OCI-LY7 (cell line): ENCODE measurements around the gene MCOLN3. TPM values are rescaled to one million over a fixed set of nuclear protein-coding genes. Genes with fewer than 3 reads are reported as not detected.
A peak's percentile ranks its signal among the peaks of the same experiment; 100 is the strongest.

Source experiments
- BruUV-seq: library from RNA; stranded (reverse); fragments of 400-500 nt; replicated peaks from 2 replicates; lab custom pipeline; 2021; lab: Mats Ljungman, UMichigan
- CTCF ChIA-PET: fragments of 300-600 bp; sonication (Branson Sonifier 250); formaldehyde crosslinking; loops from one replicate; lab custom pipeline; 2022; ENCODE audit warnings: antibody characterized with exemption; ENCODE audit not compliant: unreplicated experiment; lab: Charles Lee
- POLR2A ChIA-PET: fragments of 300-600 bp; sonication (Branson Sonifier 250); formaldehyde crosslinking; loops from one replicate; lab custom pipeline; 2022; ENCODE audit warnings: antibody characterized with exemption; lab: Charles Lee
- DNase-seq: peaks from one replicate; pipeline ENCODE4 v3.0.0-alpha.2; 2015; ENCODE audit warnings: low spot score
- H2AFZ ChIP-seq: fragments of 200-600 bp; sonication (generic), shearing (Covaris generic); 2 replicates; pipeline ENCODE4 v1.6.1; 2014; ENCODE audit warnings: mild to moderate bottlenecking, antibody characterized with exemption, low read length, moderate library complexity
- H3K27ac ChIP-seq: fragments of 200-600 bp; sonication (generic); 2 replicates; pipeline ENCODE4 v1.5.1; 2014; ENCODE audit warnings: mixed run types, low read depth, mild to moderate bottlenecking, moderate library complexity, low read length, inconsistent platforms; ENCODE audit not compliant: poor library complexity, severe bottlenecking
- H3K36me3 ChIP-seq: fragments of 200-600 bp; sonication (generic); 2 replicates; pipeline ENCODE4 v1.6.1; 2014; ENCODE audit warnings: mild to moderate bottlenecking, antibody characterized with exemption, low read length, moderate library complexity, mixed read lengths; ENCODE audit not compliant: insufficient read depth
- H3K4me1 ChIP-seq: fragments of 200-600 bp; sonication (generic); 2 replicates; pipeline ENCODE4 v1.5.1; 2014; ENCODE audit warnings: mild to moderate bottlenecking, low read length; ENCODE audit not compliant: insufficient read depth, poor library complexity, severe bottlenecking
- H3K4me2 ChIP-seq: fragments of 200-600 bp; sonication (generic); 2 replicates; pipeline ENCODE4 v1.6.1; 2014; ENCODE audit warnings: mild to moderate bottlenecking, low read length
- H3K4me3 ChIP-seq: fragments of 200-600 bp; sonication (generic); 2 replicates; pipeline ENCODE4 v1.5.1; 2014; ENCODE audit warnings: mild to moderate bottlenecking, low read depth, low read length; ENCODE audit not compliant: poor library complexity, severe bottlenecking
- H3K79me2 ChIP-seq: fragments of 200-600 bp; sonication (generic); 2 replicates; pipeline ENCODE4 v1.6.1; 2016; ENCODE audit warnings: low read depth, mild to moderate bottlenecking, low read length, moderate library complexity, mixed read lengths; ENCODE audit not compliant: insufficient read depth
- H3K9me2 ChIP-seq: fragments of 200-600 bp; sonication (generic); 2 replicates; pipeline ENCODE4 v1.6.1; 2016; ENCODE audit warnings: mild to moderate bottlenecking, low read length, mixed read lengths; ENCODE audit not compliant: insufficient read depth
- H3K9me3 ChIP-seq: fragments of 200-600 bp; sonication (generic); 2 replicates; pipeline ENCODE4 v1.6.1; 2014; ENCODE audit warnings: mild to moderate bottlenecking, mixed run types, low read length, mixed read lengths
- H4K20me1 ChIP-seq: fragments of 200-600 bp; sonication (generic); 2 replicates; pipeline ENCODE4 v1.6.1; 2014; ENCODE audit warnings: mild to moderate bottlenecking, antibody characterized with exemption, low read length, moderate library complexity, mixed read lengths; ENCODE audit not compliant: insufficient read depth
- EZH2phosphoT487 ChIP-seq: fragments of 200-600 bp; sonication (generic); IDR thresholded peaks from 2 replicates; pipeline ENCODE4 v1.6.1; 2018; ENCODE audit warnings: low read depth, borderline replicate concordance, mild to moderate bottlenecking, mixed run types, antibody characterized with exemption, low read length, moderate library complexity, mixed read lengths
- intact Hi-C: fragments of 100-400 bp; cut with micrococcal nuclease; formaldehyde crosslinking; loops from one replicate; pipeline ENCODE4 v1.10.0; 2022; ENCODE audit not compliant: unreplicated experiment
- total RNA-seq, 2 experiments: library from RNA; depleted of rRNA in 1 of 2; stranded (reverse); fragments of >200 nt in 1 of 2; shearing (Covaris generic) in 1 of 2; gene quantifications; 2 replicates each; pipeline ENCODE4 v1.2.3, GENCODE V29; 2014 to 2022
- TF ChIP-seq, protein P1 (sequence below): fragments of 200-600 bp; sonication (generic); conservative IDR thresholded peaks from 2 replicates; pipeline ENCODE4 v1.5.1; 2014; ENCODE audit warnings: mild to moderate bottlenecking, antibody characterized with exemption, low read length, moderate library complexity, mixed read lengths

Gene MCOLN3
- total RNA-seq, 2 experiments from 2014 or later: not detected

- H3K79me2 ChIP-seq: no peaks in the 10 kb centered on the region
- ChIA-PET POLR2A (interaction anchor here (1.4 kb wide), 1 partner anchor 8 kb away, joined by 4 read pairs; no protein-coding TSS in a partner anchor), CTCF (no interaction called here)
- no peak for DNase-seq
- no peaks in the 10 kb centered on the region for H3K9me2 ChIP-seq
- TF ChIP-seq EZH2phosphoT487: no peak
- TF ChIP-seq, protein P1, sequence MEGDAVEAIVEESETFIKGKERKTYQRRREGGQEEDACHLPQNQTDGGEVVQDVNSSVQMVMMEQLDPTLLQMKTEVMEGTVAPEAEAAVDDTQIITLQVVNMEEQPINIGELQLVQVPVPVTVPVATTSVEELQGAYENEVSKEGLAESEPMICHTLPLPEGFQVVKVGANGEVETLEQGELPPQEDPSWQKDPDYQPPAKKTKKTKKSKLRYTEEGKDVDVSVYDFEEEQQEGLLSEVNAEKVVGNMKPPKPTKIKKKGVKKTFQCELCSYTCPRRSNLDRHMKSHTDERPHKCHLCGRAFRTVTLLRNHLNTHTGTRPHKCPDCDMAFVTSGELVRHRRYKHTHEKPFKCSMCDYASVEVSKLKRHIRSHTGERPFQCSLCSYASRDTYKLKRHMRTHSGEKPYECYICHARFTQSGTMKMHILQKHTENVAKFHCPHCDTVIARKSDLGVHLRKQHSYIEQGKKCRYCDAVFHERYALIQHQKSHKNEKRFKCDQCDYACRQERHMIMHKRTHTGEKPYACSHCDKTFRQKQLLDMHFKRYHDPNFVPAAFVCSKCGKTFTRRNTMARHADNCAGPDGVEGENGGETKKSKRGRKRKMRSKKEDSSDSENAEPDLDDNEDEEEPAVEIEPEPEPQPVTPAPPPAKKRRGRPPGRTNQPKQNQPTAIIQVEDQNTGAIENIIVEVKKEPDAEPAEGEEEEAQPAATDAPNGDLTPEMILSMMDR: no peak
- no TSS peak for BruUV-seq
- no peaks in the 10 kb centered on the region for H3K9me3 ChIP-seq
- H4K20me1 ChIP-seq: no peaks in the 10 kb centered on the region
- no peak overlapping the region for H3K27ac ChIP-seq
- H3K36me3 ChIP-seq: no peaks in the 10 kb centered on the region
- no peak overlapping the region for H3K4me3 ChIP-seq
- H3K4me1 ChIP-seq: no peaks in the 10 kb centered on the region
- intact Hi-C loops: no loop called here
- H2AFZ ChIP-seq: no peak overlapping the region
- no peak overlapping the region for H3K4me2 ChIP-seq
Measured at GRCh38 chr1:85049735-85050166, 1.5 kb upstream of the MCOLN3 start.

GRCh38 chr1:85047472-85048295, 616 bp downstream of the MCOLN3 start:
- Histone ChIP-seq H3K79me2 (no peaks in the 10 kb centered on the region), H3K9me3 (no peaks in the 10 kb centered on the region), H3K4me2 (no peak overlapping the region), H3K4me3 (no peak overlapping the region), H3K9me2 (no peaks in the 10 kb centered on the region), H2AFZ (no peak overlapping the region), H3K36me3 (no peaks in the 10 kb centered on the region), H3K27ac (no peak overlapping the region), H4K20me1 (no peaks in the 10 kb centered on the region), H3K4me1 (no peaks in the 10 kb centered on the region)
- CTCF ChIA-PET: no interaction called here
- POLR2A ChIA-PET: interaction anchor here (0.6 to 0.7 kb wide), 2 partner anchors 18 to 20 kb away, joined by 3 to 4 read pairs; no protein-coding TSS in a partner anchor
- no TSS peak for BruUV-seq
- TF ChIP-seq, protein P1: no peak
- TF ChIP-seq EZH2phosphoT487: peak; percentile 55; the same call in 1 of the 2 replicates
- intact Hi-C loops: no loop called here
- DNase-seq: no peak

GRCh38 chr1:85047144-85047471, 1.2 kb downstream of the MCOLN3 start:
- DNase-seq: no peak
- ChIA-PET CTCF (no interaction called here), POLR2A (interaction anchor here (0.6 to 0.7 kb wide), 2 partner anchors 19 to 20 kb away, joined by 3 to 4 read pairs; no protein-coding TSS in a partner anchor)
- intact Hi-C loops: no loop called here
- Histone ChIP-seq H4K20me1 (no peaks in the 10 kb centered on the region), H3K4me3 (no peak overlapping the region), H3K9me2 (no peaks in the 10 kb centered on the region), H2AFZ (no peak overlapping the region), H3K36me3 (no peaks in the 10 kb centered on the region), H3K79me2 (no peaks in the 10 kb centered on the region), H3K4me1 (no peaks in the 10 kb centered on the region), H3K4me2 (no peak overlapping the region), H3K27ac (no peak overlapping the region), H3K9me3 (no peaks in the 10 kb centered on the region)
- TF ChIP-seq EZH2phosphoT487: no peak
- TF ChIP-seq, protein P1: no peak
- no TSS peak for BruUV-seq
